Duodenal mucosa (tissue), 2 donors: Measurements from ENCODE around the gene MATK.

Source experiments
- H3K27ac ChIP-seq: one replicate; pipeline ENCODE4 v1.7.0; 2013; ENCODE audit warnings: low read depth, low read length
- H3K27me3 ChIP-seq, 2 donors: one replicate each; pipeline ENCODE4 v1.7.0; 2013; ENCODE audit warnings: low read length in 2 of 2, control low read depth in 1 of 2; ENCODE audit not compliant: insufficient read depth in 2 of 2, control insufficient read depth in 1 of 2
- H3K36me3 ChIP-seq, 2 donors: one replicate each; pipeline ENCODE4 v1.7.0; 2013; ENCODE audit warnings: low read length in 2 of 2, control low read depth in 1 of 2; ENCODE audit not compliant: insufficient read depth in 2 of 2, control insufficient read depth in 1 of 2
- H3K4me1 ChIP-seq, 2 donors: one replicate each; pipeline ENCODE4 v1.7.0; 2013; ENCODE audit warnings: low read length in 2 of 2, control low read depth in 1 of 2; ENCODE audit not compliant: insufficient read depth in 2 of 2, control insufficient read depth in 1 of 2
- H3K4me3 ChIP-seq, 2 donors: one replicate each; pipeline ENCODE4 v1.7.0; 2013; ENCODE audit warnings: low read length in 2 of 2, low read depth in 1 of 2
- H3K9ac ChIP-seq, 2 donors: one replicate each; pipeline ENCODE4 v1.7.0; 2013; ENCODE audit warnings: low read length in 2 of 2, low read depth in 1 of 2
- H3K9me3 ChIP-seq, 2 donors: one replicate each; pipeline ENCODE4 v1.7.0; 2013; ENCODE audit warnings: low read length in 2 of 2, control low read depth in 1 of 2; ENCODE audit not compliant: control insufficient read depth in 1 of 2

MATK gene

GRCh38 chr19:3804429-3804828, 18.2 kb upstream of the MATK start:
- Histone ChIP-seq H3K9ac (no peak overlapping the region), H3K27me3 (peaks cover 10 to 18% of the 10 kb centered on the region in 2 donors), H3K4me3 (no peak overlapping the region), H3K36me3 (no peaks in the 10 kb centered on the region), H3K27ac (no peak overlapping the region), H3K9me3 (peaks cover 0 to 7% of the 10 kb centered on the region in 2 donors), H3K4me1 (peaks cover 0 to 18% of the 10 kb centered on the region in 2 donors)

- no peaks in the 10 kb centered on the region for H3K36me3 ChIP-seq
- H3K9me3 ChIP-seq = peaks cover 0 to 7% of the 10 kb centered on the region in 2 donors
- no peak overlapping the region for H3K4me3 ChIP-seq
- no peak overlapping the region for H3K27ac ChIP-seq
- peaks cover 10 to 18% of the 10 kb centered on the region in 2 donors for H3K27me3 ChIP-seq
- H3K9ac ChIP-seq = no peak overlapping the region
- H3K4me1 ChIP-seq = peaks cover 0 to 18% of the 10 kb centered on the region in 2 donors
Measured at GRCh38 chr19:3803986-3804385, 17.8 kb upstream of the MATK start.

DNA sequence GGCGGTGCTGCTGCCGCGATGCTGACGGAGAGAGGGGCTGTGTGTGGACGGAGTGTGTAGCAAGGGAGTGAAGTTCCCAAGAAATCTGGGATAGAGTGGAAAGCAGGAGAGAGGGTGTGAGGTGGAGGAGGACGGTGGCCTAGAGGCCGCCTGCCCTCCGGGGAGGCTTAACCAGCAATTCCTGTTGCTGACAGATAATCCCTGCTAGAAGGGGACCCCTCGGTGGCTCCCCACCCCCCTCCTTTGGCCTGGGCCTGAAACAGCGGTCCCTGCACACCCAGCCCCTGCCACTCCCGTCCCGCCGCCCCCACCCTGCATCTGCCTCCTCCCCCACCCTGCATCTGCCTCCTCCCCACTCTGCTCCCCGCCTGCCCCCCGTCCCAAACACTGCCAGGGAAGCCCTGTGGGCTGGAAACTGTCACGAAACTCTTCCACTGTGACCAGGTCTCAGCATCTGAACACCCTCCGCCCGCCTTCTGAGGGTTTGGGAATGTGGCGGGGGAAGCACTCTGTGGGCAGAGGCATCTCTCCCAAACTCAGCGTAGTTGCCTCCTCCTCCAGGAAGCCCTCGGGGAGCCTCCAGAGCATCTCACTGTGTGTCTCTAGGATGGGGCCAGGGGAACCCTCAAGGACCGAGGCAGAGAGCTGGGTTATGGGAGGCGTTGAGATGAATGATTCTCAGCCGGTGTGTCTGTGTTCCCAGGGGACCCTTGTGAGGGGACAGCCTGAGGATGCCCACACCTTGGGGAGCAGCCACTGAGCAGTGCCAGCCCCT, 17.1 kb upstream of the MATK start:
- Histone ChIP-seq H3K4me1 (peaks cover 0 to 18% of the 10 kb centered on the region in 2 donors), H3K9me3 (peaks cover 0 to 7% of the 10 kb centered on the region in 2 donors), H3K27me3 (peaks cover 10 to 18% of the 10 kb centered on the region in 2 donors)

GRCh38 chr19:3801412-3802096, 15.4 kb upstream of the MATK start:
- Histone ChIP-seq H3K27ac (no peak overlapping the region), H3K4me3 (peak overlapping the region in 1 of 2 donors; percentile 15), H3K27me3 (peaks cover 10% of the 10 kb centered on the region in 2 donors), H3K36me3 (no peaks in the 10 kb centered on the region), H3K9ac (no peak overlapping the region), H3K9me3 (peaks cover 0 to under 1% of the 10 kb centered on the region in 2 donors), H3K4me1 (peaks cover 0 to 10% of the 10 kb centered on the region in 2 donors)

More for the DNA sequence above, 17.1 kb upstream of the MATK start:
- Histone ChIP-seq H3K9ac (no peak overlapping the region), H3K27ac (no peak overlapping the region), H3K4me3 (no peak overlapping the region), H3K36me3 (no peaks in the 10 kb centered on the region)

GRCh38 chr19:3800996-3801395, 14.8 kb upstream of the MATK start:
- H3K4me3 ChIP-seq = peak overlapping the region in 1 of 2 donors; percentile 15

GRCh38 chr19:3798137-3798536, 12.0 kb upstream of the MATK start:
- Histone ChIP-seq H3K4me3 (no peak overlapping the region), H3K27me3 (peaks cover 10% of the 10 kb centered on the region in 2 donors), H3K9me3 (peaks cover 0 to 6% of the 10 kb centered on the region in 2 donors), H3K9ac (no peak overlapping the region), H3K4me1 (peaks cover 0 to 10% of the 10 kb centered on the region in 2 donors), H3K27ac (no peak overlapping the region), H3K36me3 (no peaks in the 10 kb centered on the region)

More at GRCh38 chr19:3800996-3801395, 14.8 kb upstream of the MATK start:
- H3K27ac ChIP-seq = no peak overlapping the region
- peaks cover 0 to 10% of the 10 kb centered on the region in 2 donors for H3K4me1 ChIP-seq
- no peaks in the 10 kb centered on the region for H3K36me3 ChIP-seq
- H3K9ac ChIP-seq = no peak overlapping the region
- H3K27me3 ChIP-seq = peaks cover 10% of the 10 kb centered on the region in 2 donors
- H3K9me3 ChIP-seq = peaks cover 0 to 6% of the 10 kb centered on the region in 2 donors

GRCh38 chr19:3796358-3796757, 10.2 kb upstream of the MATK start:
- H3K9ac ChIP-seq = no peak overlapping the region
- H3K4me3 ChIP-seq = no peak overlapping the region
- H3K27ac ChIP-seq = no peak overlapping the region
- peaks cover 0 to 6% of the 10 kb centered on the region in 2 donors for H3K9me3 ChIP-seq
- peaks cover 0 to 4% of the 10 kb centered on the region in 2 donors for H3K4me1 ChIP-seq
- no peaks in the 10 kb centered on the region for H3K36me3 ChIP-seq
- H3K27me3 ChIP-seq = peaks cover 3 to 4% of the 10 kb centered on the region in 2 donors

DNA sequence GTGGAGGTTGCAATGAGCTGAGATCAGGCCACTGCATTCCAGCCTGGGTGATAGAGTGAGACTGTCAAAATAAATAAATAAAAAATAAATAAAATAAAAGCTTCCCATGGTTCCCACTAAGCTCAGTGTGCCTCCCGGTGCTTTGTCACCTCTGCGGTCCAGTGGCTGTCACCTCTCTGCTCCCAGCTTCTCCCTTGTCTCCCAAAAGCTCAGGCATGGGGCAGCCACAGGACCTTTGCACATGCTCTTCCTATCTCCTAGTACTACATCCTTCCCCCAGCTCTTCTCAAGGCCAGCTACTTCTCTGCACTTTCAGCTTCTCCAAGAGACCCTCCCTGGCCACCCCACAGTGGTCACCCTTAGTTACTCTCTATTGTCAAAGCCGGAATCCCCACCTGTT, 7.6 kb upstream of the MATK start:
- peaks cover 0 to 6% of the 10 kb centered on the region in 2 donors for H3K9me3 ChIP-seq
- H3K27ac ChIP-seq = no peak overlapping the region
- no peak overlapping the region for H3K9ac ChIP-seq
- peaks cover 0 to 4% of the 10 kb centered on the region in 2 donors for H3K27me3 ChIP-seq
- H3K4me3 ChIP-seq = no peak overlapping the region
- H3K36me3 ChIP-seq = no peaks in the 10 kb centered on the region
- H3K4me1 ChIP-seq = no peaks in the 10 kb centered on the region

- Histone ChIP-seq H3K9me3 (peaks cover 0 to 6% of the 10 kb centered on the region in 2 donors), H3K27ac (no peak overlapping the region), H3K4me1 (no peaks in the 10 kb centered on the region), H3K36me3 (no peaks in the 10 kb centered on the region), H3K4me3 (no peak overlapping the region), H3K27me3 (peaks cover 0 to 4% of the 10 kb centered on the region in 2 donors), H3K9ac (no peak overlapping the region)
Measured at GRCh38 chr19:3792114-3792513, 5.9 kb upstream of the MATK start.

GRCh38 chr19:3790941-3791340, 4.8 kb upstream of the MATK start:
- Histone ChIP-seq H3K4me1 (no peaks in the 10 kb centered on the region), H3K36me3 (no peaks in the 10 kb centered on the region), H3K4me3 (no peak overlapping the region), H3K27me3 (peaks cover 0 to 6% of the 10 kb centered on the region in 2 donors), H3K9ac (no peak overlapping the region), H3K27ac (no peak overlapping the region), H3K9me3 (no peaks in the 10 kb centered on the region)
